Peyer's patch (tissue), 4 donors: Measurements from ENCODE around the gene SH3RF3.

Experiments used
- CTCF ChIP-seq, 6 experiments: fragments of 450-650 bp in 4 of 6; fragments of 200-600 bp in 2 of 6; sonication (generic) in 1 of 6; IDR thresholded peaks; one replicate each; pipeline ENCODE4 v1.5.1; 2017 to 2019; ENCODE audit warnings: antibody characterized with exemption in 6 of 6, mild to moderate bottlenecking in 3 of 6, moderate library complexity in 1 of 6
- POLR2A ChIP-seq, 2 donors: fragments of 450-650 bp; IDR thresholded peaks; one replicate each; pipeline ENCODE4 v1.5.1; 2017; ENCODE audit warnings: antibody characterized with exemption in 2 of 2, mild to moderate bottlenecking in 2 of 2, moderate library complexity in 2 of 2

- TF ChIP-seq CTCF (IDR thresholded peaks at IDR 0.05) (no peak), POLR2A (IDR thresholded peaks at IDR 0.05) (no peak)
Observed at GRCh38 chr2:109417701-109418335, 288.8 kb downstream of the SH3RF3 start.
